Measurements from ENCODE around the gene RAB21. TPM values are rescaled to one million over a fixed set of nuclear protein-coding genes. Genes with fewer than 3 reads are reported as not detected.

RAB21 gene
- total RNA-seq, 1 experiment from 2014 or later: 53.0 TPM

GRCh38 chr12:71718611-71719010, 36.1 kb upstream of the RAB21 start:
- Histone ChIP-seq H3K79me2 (ENCODE audit: insufficient read depth, low read length) (no peaks in the 10 kb centered on the region), H2BK120ac (ENCODE audit: low read depth, low read length, poor library complexity, severe bottlenecking) (no peak overlapping the region), H4K91ac (ENCODE audit: insufficient read length, low read depth, low read length) (no peak overlapping the region), H3K79me1 (ENCODE audit: insufficient read depth, low read depth, low read length, poor library complexity, severe bottlenecking) (no peaks in the 10 kb centered on the region), H3K56ac (ENCODE audit: insufficient read length, low read depth, low read length) (no peak overlapping the region), H4K5ac (ENCODE audit: insufficient read length, low read depth, low read length) (no peak overlapping the region), H3K23me2 (ENCODE audit: insufficient read length, low read depth, low read length, poor library complexity, severe bottlenecking) (no peaks in the 10 kb centered on the region), H3K14ac (ENCODE audit: insufficient read depth, low read length) (no peak overlapping the region), H3K23ac (ENCODE audit: insufficient read length, low read depth, low read length) (no peak overlapping the region), H2AFZ (ENCODE audit: low read length) (no peak overlapping the region), H4K20me1 (ENCODE audit: control insufficient read depth, insufficient read depth, insufficient read length) (no peaks in the 10 kb centered on the region), H3K9me3 (ENCODE audit: control insufficient read depth, low read depth, low read length) (no peaks in the 10 kb centered on the region), H3K9ac (ENCODE audit: extremely low read depth, insufficient read length, low read length) (no peak overlapping the region), H2BK20ac (ENCODE audit: low read depth, low read length, poor library complexity, severe bottlenecking) (no peak overlapping the region), H3K4me2 (ENCODE audit: insufficient read depth, insufficient read length, low read length) (no peak overlapping the region), H2BK15ac (ENCODE audit: low read depth, low read length) (no peak overlapping the region), H3K4ac (ENCODE audit: low read depth, low read length) (no peak overlapping the region), H2AK5ac (ENCODE audit: insufficient read length, low read length) (no peak overlapping the region), H2BK5ac (ENCODE audit: insufficient read length, low read length) (no peak overlapping the region), H3K27me3 (ENCODE audit: insufficient read depth, low read length) (no peaks in the 10 kb centered on the region), H3T11ph (ENCODE audit: low read length) (no peak overlapping the region), H3K4me1 (ENCODE audit: insufficient read depth, low read length) (no peaks in the 10 kb centered on the region), H4K8ac (replicated peaks; ENCODE audit: insufficient read length, low read depth, low read length) (no peak overlapping the region), H3K27ac (ENCODE audit: insufficient read length, low read depth, low read length) (no peak overlapping the region), H3K18ac (ENCODE audit: insufficient read length, low read depth, low read length) (no peak overlapping the region), H2BK12ac (ENCODE audit: insufficient read length, low read depth, low read length) (no peak overlapping the region)
- no peak overlapping the region for H3K4me3 Mint-ChIP-seq
- H3K9me3 Mint-ChIP-seq: peaks cover 6 to 12% of the 10 kb centered on the region in 2 experiments; a peak in 4 of 5 replicates
- H3K4me1 Mint-ChIP-seq: no peaks in the 10 kb centered on the region
- H3K27ac Mint-ChIP-seq: no peak overlapping the region
- H3K27me3 Mint-ChIP-seq (ENCODE audit: low read depth): no peaks in the 10 kb centered on the region
- peaks cover 0 to 3% (median 0%) of the 10 kb centered on the region in 3 experiments; a peak in 4 of 7 replicates for H3K36me3 Mint-ChIP-seq (ENCODE audit: insufficient read depth in 1 of 3, low read depth in 3 of 3)
- no peak for TF ChIP-seq CTCF (conservative IDR thresholded peaks at IDR 0.05)
- no peak for DNase-seq

Measured in H9 (cell line).